Activated CD4-positive, alpha-beta T cell treated with anti-CD3 and anti-CD28 coated beads, Interleukin-2, amount 50 U/mL, for 1 hour (primary cell): ENCODE results near the gene SEPTIN5.
"Not testable (repeated sequence)": the region's sequence is repeated elsewhere in the genome, so short reads cannot be mapped to it uniquely, and the experiment has no call there.

ENCODE experiments used
- DNase-seq: peaks from one replicate; pipeline ENCODE4 v3.0.0-alpha.2; 2020

Gene SEPTIN5

DNA sequence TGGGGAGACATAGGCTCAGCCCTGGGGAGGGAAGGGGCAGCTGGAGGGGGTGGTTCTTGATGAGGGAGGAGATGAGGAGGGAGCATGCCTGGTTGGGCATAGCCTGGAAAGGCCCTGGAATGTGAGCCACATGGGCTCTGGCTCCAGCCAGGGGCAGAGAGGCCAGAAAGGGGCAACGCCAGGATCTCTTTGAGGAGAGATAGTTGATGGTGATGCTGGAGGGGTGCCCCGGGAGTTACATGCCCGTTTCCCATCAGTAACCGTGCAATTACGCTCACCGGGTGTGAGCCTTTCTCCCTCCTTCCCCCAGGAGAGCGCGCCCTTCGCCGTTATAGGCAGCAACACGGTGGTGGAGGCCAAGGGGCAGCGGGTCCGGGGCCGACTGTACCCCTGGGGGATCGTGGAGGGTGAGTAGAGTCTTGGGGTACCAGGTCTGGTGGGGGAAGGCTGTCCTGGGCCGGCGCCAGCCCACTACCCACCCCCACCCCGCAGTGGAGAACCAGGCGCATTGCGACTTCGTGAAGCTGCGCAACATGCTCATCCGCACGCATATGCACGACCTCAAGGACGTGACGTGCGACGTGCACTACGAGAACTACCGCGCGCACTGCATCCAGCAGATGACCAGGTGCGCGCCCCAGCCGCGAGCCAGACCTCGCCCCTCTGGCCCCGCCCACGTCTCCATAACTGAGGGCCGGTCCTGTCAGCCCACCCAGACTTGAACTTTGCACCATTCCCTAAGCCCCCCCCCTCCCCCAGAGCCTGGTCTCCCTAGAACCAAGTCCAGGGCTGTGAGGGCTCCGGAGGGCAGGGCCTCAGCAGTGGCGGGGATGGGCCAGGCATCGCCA lies 7.3 kb downstream of the SEPTIN5 start:
- no peak for DNase-seq

DNA sequence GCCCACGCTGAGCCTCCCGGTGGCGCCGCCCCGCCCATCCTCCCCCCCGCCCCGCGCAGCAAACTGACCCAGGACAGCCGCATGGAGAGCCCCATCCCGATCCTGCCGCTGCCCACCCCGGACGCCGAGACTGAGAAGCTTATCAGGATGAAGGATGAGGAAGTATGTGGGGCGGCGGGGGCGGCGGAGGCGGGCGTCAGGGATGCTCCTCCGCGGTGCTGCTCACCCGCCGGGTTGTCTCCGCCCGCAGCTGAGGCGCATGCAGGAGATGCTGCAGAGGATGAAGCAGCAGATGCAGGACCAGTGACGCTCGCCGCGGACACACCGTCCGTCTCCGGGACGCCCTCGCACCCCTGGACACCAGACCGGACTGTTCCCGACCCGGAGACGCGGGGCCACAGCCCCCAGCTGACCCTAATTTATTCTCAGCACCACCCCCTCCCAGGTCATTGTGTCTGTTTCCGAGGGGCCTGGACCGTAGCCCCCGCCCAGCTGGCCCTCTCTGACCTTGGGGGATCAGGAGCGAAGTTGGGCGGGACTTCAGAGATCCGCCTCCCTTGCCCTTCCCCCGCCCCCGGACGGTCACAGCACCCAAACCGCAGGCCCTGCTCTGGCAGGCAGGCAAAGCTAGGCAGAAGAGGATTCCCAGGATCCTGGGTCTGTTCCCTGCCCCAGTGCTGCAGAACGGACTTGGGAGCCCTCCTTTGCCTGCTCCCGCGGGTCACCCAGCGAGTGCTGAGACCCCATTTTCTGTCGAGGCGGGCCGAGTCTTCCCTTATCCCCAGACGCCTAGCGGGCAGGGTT lies 8.1 kb downstream of the SEPTIN5 start:
- DNase-seq, result no peak

DNA sequence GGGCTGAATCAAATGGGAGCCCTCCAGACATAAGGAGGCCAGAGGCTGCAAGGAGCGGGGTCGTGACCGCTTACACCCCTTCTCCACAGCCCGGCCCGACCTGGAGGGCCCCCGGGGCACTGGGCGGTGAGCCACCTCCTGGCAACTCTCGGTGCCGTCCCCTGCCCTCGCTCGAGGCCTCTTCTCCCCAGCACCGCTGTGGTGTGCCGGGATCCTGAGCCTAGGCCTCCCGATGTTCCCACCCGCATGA lies 8.6 kb downstream of the SEPTIN5 start:
- no peak for DNase-seq

DNA sequence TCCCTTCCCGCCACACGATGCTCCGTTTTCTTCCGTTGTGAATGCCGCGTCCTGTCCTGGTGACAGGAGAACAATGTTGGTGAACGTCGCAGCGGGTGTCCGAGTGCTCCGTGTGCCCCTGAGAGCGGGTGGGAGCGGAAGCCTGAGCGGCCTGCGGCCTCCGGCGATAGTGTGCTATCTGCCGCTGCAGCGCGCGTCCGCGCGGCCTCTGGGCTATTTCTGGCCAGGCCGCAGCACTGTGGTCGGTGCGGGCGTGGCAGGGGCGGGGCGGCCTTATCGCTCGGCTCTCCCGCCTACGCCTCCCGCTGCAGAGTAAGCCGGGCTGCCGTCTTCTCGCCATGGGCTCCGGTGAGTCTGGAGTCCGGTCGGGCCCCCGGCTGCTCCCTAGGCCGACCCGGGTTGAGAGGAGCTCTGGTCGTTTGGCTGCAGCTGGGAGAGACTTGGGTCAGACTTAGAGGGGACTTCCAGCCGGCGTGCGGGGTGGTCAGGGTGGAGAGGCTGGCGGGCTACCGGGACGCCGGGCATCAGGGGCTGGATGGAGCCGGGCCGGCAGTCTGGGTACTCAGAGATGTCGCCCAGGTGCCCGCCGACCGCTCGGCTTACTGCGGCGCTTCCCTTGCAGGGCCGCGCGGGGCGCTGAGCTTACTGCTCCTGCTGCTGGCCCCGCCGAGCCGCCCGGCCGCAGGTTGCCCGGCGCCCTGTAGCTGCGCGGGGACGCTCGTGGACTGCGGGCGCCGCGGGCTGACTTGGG lies 9.1 kb downstream of the SEPTIN5 start, which contains the start of gene GP1BB:
TSS of gene GP1BB (plus strand) at position 308 of the 751 bp plus-strand sequence. CDS start at position 339, 31 bp downstream.
- no peak for DNase-seq

DNA sequence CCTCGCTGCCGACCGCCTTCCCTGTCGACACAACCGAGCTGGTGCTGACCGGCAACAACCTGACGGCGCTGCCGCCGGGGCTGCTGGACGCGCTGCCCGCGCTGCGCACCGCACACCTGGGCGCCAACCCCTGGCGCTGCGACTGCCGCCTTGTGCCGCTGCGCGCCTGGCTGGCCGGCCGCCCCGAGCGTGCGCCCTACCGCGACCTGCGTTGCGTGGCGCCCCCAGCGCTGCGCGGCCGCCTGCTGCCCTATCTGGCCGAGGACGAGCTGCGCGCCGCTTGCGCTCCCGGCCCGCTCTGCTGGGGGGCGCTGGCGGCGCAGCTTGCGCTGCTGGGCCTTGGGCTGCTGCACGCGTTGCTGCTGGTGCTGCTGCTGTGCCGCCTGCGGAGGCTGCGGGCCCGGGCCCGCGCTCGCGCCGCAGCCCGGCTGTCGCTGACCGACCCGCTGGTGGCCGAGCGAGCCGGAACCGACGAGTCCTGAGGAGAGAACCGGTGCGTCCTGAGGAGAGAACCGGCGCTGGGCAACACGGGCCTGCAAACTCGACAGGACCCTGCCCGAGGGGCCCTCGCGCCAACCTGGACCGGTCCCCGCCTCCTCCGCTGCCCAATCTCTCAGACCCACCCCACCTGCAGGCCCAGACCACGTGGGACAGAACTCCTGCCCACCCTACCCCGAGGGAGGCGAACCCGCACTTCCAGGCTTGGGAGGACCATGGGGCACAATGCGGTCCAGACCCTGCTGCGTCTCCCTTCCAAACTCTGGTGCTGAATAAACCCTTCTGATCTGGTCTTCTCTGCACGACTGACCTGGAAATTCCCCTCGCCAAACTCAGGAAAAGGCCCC lies 9.9 kb downstream of the SEPTIN5 start:
- DNase-seq, result peak; percentile 25

DNA sequence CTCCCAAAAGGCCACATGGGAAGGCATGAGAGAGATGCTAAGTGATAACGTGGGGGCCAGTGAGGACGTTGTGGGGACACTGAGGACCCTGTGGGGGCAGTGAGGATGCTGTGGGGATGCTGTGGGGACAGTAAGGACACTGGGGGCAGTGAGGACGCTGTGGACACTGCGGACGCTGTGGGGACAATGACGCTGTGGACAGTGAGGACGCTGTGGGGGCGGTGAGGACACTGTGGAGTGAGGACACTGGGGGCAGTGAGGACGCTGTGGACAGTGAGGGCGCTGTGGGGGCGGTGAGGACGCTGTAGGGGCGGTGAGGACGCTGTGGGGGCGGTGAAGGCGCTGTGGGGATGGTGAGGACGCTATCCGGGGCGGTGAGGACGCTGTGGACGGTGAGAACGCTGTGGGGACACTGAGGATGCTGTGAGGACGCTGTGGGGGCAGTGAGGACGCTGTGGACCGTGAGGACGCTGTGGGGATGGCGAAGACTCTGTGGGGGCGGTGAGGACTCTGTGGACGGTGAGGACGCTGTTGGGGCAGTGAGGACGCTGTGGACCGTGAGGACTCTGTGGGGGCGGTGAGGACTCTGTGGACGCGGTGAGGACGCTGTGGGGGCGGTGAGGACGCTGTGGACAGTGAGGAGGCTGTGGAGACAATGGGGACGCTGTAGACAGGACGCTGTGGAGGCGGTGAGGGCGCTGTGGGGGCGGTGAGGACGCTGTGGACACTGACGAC lies 10.8 kb downstream of the SEPTIN5 start:
- DNase-seq, result no peak

DNA sequence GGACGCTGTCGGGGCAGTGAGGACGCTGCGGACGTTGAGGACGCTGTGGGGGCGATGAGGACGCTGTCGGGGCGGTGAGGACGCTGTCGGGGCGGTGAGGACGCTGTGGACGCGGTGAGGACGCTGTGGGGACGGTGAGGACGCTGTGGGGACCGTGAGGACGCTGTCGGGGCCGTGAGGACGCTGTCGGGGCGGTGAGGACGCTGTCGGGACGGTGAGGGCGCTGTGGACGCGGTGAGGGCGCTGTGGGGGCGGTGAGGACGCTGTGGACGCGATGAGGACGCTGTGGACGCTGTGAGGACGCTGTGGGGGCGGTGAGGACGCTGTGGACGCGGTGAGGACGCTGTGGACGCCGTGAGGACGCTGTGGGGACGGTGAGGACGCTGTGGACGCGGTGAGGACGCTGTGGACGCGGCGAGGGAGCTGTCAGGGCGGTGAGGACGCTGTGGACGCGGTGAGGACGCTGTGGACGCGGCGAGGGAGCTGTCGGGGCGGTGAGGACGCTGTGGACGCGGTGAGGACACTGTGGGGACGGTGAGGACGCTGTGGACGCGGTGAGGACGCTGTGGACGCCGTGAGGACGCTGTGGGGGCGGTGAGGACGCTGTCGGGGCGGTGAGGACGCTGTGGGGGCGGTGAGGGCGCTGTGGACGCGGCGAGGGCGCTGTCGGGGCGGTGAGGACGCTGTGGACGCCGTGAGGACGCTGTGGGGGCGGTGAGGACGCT lies 11.9 kb downstream of the SEPTIN5 start:
- DNase-seq, result not testable (repeated sequence)

DNA sequence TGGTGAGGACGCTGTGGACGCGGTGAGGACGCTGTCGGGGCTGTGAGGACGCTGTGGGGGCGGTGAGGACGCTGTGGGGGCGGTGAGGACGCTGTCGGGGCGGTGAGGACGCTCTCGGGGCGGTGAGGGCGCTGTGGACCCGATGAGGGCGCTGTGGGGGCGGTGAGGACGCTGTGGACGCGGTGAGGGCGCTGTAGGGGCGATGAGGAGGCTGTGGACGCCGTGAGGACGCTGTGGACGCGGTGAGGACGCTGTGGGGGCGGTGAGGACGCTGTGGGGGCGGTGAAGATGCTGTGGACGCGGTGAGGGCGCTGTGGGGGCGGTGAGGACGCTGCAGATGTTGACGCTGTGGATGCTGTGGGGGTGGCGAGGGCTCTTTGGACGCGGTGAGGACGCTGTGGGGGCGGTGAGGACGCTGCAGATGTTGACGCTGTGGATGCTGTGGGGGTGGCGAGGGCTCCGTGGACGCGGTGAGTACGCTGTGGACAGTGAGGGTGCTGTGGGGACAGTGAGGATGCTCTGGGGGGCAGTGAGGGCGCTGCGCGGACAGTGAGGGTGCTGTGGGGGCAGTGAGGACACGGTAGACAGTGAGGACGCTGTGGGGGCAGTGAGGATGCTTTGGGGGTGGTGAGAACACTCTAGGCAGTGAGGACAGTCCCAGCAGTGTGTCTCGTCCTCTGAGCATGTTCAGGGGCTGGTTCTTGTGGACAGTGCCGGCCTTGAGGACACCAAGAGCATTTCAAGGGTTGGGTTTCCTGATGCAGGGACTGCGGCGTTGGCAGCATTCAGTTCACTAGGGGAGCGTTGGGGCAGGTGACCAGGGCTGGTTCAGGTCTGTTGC lies 13.2 kb downstream of the SEPTIN5 start:
- no peak for DNase-seq

DNA sequence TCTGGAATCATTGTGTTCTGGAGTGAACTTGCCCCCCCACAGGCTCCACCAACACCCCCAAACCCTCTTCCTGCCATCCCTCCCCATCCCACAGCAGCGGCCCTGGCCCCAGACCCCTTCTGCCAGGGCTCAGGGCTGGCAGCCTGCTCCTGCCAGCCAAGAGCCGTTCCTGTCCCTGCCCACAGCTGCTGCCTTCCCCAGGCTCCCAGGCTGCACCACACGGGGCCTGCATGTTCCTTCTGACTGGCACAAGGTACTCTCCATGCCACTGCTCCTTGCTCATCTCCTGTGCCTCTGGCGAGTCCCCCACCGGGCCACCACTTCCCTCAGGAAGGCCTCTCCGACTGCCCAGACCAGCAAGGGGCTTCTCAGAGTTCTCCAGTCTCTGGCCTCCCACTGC lies 14.0 kb downstream of the SEPTIN5 start:
- no peak for DNase-seq

DNA sequence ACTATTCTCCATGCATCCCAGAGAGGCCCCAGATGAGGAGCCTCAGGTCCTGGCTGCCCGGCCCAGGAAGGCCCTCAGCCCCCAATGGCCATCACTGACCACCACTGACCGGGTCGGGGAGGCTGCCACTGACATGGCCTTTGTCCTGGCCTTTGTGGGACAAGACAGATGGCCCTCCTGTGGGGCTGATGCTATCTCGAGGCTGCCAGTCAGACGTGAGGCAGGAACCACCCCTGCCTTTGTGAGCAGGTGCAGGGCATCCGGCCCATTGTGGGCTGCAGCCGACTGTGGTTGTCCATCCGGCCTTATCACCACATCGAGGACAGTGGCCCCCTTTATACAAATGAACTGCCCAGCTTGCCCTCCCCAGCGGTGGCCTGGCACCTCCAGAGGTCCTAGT lies 14.5 kb downstream of the SEPTIN5 start:
- DNase-seq, result no peak

DNA sequence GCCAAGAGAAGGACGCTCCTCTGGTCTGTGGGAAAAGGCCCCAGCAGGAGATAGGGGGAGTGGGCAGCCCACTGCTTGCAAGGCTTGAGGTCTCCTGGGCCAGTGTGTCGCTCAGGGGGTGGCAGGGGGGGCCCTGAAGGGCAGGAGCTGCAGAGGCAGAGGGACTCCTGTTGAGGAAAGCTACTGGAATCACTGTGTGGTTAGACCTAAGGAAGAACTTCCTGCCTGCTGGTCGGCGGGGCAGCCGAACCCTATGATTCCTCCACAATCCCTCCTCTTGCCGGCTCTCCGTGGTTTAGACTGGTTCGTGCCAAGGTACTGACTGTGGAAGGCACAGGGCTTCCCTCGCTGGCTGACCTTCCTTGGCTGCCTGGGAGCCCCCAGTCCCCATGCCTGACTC lies 15.2 kb downstream of the SEPTIN5 start:
- no peak for DNase-seq

DNA sequence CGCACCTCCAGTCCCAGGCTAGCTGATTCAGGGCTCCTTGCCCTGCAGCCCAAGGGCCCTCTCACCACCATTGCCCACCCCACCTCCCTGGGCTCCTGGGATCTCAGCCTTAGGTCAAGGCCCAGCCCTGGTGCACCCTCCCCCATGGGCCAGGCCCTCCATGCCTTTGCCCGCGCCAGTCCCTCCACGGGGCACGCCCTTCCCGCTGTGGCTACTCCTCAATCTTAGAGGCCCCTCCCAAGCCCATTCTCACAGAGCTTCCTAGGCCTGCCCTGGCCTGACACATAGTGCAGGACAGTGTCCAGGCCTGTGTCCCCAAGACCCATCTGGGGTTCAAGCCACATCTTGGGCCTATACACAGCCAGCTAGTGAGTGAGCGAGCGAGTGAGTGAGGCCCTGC lies 15.9 kb downstream of the SEPTIN5 start:
- DNase-seq, result no peak

DNA sequence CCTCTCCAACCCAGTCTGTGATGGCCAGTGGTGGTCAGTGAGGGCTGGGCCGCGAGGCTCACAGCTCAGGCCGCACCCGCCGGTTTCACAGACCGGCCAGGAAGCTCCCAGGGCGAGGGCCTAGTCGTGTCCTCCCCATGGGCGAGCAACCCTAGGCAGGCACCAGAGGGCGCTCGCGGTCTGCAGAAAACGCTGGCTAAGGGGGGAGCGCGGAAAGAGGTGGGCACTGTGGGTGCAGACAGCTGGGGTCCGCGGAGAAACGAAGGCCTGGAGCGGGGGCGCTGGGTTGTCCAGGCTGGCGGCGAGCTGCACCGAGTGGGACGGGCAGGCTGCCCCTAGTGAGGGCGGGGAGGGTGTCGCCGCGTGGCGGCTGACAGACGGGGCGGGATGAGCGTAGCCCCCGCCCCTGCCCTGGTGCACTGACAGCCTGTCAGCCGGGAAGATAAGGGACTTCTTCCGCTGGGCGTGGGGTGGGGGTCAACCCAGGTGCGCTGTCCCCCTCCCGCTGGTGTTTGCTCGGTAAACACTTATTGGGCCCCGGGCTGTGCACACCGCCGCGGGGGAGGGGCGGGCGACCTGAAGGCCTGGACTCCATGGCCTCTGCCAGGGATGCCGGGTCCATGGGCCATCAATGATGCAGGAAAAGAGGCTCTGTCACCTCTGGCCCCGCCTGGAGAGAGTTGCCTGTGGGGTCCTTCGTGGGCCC lies 16.5 kb downstream of the SEPTIN5 start:
- peak; percentile 88 for DNase-seq

DNA sequence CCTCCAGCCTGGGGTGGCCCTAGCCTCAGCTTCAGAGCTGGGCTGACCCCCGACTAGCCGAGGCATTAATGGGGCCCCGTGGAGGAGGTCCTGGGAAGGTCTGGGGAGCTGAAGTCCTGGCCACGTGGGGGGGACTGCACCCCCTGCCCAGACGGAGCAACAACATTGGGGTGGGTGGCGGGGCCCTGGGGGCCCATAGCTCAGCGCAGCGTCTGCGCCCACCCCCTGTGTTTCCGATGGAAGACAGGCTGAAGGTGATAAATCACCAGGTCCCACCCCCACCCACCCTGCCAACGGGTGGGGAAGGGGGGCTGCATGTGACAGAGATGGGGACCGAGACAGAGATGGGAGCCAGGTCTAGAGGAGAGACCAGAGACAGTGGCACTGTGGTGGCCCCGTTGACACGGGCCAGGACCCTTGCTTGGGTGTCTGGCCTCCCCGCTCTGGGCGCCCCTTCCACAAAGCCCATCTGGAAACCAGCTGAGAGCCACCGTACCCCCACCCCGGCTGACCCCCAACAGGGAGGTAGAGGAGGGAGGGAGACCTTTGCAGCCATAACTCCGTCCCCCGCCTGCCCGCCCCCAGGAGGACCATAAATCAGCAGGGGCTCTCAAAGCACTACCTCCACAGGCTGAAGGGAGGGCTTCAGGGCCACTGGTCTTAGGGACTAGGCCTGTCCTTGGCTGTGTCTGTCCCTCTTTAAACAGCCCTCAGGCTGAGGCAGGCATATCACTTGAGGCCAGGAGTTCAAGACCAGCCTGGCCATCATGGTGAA lies 17.2 kb downstream of the SEPTIN5 start:
- DNase-seq, result no peak

DNA sequence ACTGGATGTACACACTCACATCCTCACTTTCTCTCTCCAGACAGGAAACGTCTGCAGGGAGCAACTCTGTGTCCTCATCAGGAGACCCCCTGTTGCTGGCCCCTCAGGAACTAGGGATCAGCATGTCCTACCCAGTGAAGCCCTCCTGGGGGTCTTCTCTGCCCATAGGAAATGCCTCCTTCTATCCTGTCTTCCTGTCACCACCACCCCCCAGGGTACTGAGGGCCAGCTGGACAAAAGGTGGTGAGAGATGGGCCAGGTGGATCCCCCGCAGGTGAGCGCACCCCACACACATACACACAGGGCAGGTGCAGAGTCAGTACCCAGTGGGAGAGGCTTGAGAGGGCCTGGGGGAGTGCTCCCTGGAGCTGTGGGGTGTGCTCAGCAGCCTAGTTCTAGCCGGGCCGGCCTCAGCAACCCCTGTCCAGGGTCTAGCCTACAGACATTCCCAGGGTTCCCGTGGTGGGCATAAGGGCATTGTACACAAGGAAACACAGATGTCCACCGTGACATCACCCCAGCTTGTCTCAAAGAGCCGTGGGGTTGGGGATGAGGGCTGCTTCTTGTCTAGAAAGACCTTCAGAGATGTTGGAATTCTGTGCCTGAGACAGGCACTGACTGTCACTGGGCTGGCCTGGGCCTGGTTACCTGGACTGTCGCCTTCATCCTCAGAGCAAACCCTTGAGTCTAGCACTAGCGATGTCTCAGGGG lies 18.3 kb downstream of the SEPTIN5 start:
- DNase-seq, result no peak

DNA sequence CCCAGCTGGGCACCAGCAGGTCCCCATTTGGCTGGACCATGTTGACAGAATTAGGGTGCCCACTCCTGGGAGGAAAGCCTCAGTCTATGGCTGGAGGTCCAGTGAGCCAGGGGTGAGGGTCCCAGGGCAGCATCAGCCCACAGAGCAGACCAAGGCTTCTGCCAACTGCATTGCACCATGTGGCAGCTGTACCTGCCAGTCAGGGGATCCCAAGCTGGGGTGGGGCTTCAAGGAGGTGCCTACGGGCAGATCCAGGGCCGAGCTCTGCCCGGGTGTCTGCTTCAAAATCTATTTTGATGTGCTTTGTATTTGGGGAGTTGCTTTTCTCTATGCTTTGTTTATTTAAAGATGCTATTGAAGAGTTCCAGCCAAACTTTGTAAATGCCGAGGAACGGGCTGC lies 19.5 kb downstream of the SEPTIN5 start:
- DNase-seq, result no peak

DNA sequence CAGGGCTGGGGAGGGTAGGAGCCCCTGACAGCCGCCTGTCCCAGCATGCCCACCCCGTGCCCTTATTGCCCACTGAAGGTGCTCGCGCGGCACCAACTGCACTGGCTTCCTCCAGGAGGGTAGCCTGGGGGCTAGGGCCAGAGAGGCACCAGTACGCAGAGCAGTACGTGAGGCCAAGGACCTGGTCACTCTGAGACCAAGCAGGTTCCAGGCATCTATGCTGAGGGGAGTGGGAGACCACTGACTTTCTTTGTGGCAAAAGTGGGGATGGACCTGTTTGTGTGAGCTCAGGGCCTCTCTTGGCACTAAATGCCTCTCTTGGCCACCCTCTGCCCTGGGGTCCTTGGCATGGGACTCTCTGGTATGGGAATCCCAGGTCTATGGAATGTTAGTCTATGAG lies 19.9 kb downstream of the SEPTIN5 start:
- DNase-seq, result no peak

DNA sequence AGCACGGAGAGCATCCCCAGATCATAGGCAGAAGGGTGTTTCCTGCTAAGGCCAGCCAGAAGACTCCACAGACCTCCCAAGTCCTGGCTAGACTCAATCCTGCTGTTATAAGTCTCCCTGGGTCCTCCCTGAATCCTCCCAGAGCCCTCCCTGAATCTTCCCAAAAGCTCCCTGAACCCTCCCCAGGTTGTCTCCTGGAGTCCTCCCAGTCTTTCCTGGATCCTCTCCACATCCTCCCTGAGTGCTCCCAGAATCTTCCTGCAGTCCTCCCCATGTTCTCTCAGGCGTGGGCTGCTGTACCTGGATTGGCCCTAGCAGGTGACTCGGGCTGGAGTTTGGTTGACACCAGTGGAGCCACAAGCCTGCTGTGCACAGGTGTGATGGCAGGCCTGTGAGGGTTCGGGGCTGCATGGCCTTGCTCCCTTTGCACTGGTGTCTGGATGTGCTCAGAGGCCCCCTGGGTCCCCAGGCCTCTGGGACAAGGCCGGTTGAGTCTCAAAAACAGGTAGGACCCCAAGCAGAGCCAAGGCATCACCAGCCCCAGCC lies 20.6 kb downstream of the SEPTIN5 start:
- DNase-seq, result no peak
